Measurements from ENCODE around the gene OAS2. TPM values are rescaled to one million over a fixed set of nuclear protein-coding genes. Genes with fewer than 3 reads are reported as not detected.
"Not testable (repeated sequence)": the region's sequence is repeated elsewhere in the genome, so short reads cannot be mapped to it uniquely, and the experiment has no call there.

The OAS2 gene
- total and polyA plus RNA-seq, 4 experiments from 2014 or later = 25.5 to 77.4 (median 69.6) TPM

DNA sequence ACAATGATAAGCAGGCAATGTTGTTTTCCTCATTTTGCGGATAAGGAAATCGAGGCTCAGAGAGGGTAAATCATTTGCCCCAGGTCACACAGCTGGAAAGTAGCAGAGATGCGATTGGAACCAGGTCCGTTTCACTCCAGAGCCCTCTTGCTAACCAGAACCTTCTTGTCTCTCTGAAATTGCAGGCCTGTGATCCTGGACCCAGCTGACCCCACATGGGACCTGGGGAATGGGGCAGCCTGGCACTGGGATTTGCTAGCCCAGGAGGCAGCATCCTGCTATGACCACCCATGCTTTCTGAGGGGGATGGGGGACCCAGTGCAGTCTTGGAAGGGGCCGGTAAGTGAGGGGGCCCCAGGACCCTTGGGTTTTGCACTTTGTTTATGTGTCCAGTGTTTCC lies 30.6 kb upstream of the OAS2 start:
- ChIA-PET CTCF (ENCODE audit: partially characterized antibody) (no interaction called here), POLR2A (ENCODE audit: partially characterized antibody) (interaction anchor here (1.9 kb wide), 1 partner anchor 10 kb away, joined by 7 read pairs; the partner anchor contains the start of gene OAS3)
- H3K27ac ChIP-seq (ENCODE audit: low read depth, low read length) = no peak overlapping the region
- H3K4me3 ChIP-seq (ENCODE audit: low read length in 2 of 2) = no peak overlapping the region
- no peaks in the 10 kb centered on the region for H3K9me3 ChIP-seq (ENCODE audit: control insufficient read depth in 1 of 2, low read length in 2 of 2)
- peak overlapping the region in 1 of 7 donors; percentile 31 for H3K27ac Mint-ChIP-seq
- H3K27me3 Mint-ChIP-seq = no peaks in the 10 kb centered on the region
- no peak for DNase-seq
- intact Hi-C loops (cut with micrococcal nuclease) = no loop called here
- no peaks in the 10 kb centered on the region for H3K27me3 ChIP-seq (ENCODE audit: insufficient read depth, low read length)
- H3K4me3 Mint-ChIP-seq = no peak overlapping the region
- peaks cover 48% of the 10 kb centered on the region for H3K36me3 ChIP-seq (ENCODE audit: insufficient read depth, low read length)
- peaks cover 64 to 67% of the 10 kb centered on the region in 2 donors for H3K36me3 Mint-ChIP-seq
- peaks cover 0 to 5% (median 0%) of the 10 kb centered on the region in 4 donors for H3K4me1 Mint-ChIP-seq
- peaks cover 0 to 13% (median 2%) of the 10 kb centered on the region in 8 donors for H3K9me3 Mint-ChIP-seq
- no peaks in the 10 kb centered on the region for H3K4me1 ChIP-seq (ENCODE audit: insufficient read depth, low read length)

- no peak overlapping the region for H3K4me3 Mint-ChIP-seq
- Histone ChIP-seq H3K4me3 (ENCODE audit: low read length in 2 of 2) (no peak overlapping the region), H3K27ac (ENCODE audit: low read depth, low read length) (no peak overlapping the region), H3K4me1 (ENCODE audit: insufficient read depth, low read length) (no peaks in the 10 kb centered on the region), H3K27me3 (ENCODE audit: insufficient read depth, low read length) (no peaks in the 10 kb centered on the region), H3K36me3 (ENCODE audit: insufficient read depth, low read length) (peaks cover 48% of the 10 kb centered on the region), H3K9me3 (ENCODE audit: control insufficient read depth in 1 of 2, low read length in 2 of 2) (no peaks in the 10 kb centered on the region)
- peak overlapping the region in 1 of 7 donors; percentile 77 for H3K27ac Mint-ChIP-seq
- CTCF ChIA-PET (ENCODE audit: partially characterized antibody) = interaction anchor here (1.0 to 2.0 kb wide), 4 partner anchors 9 to 49 kb away, joined by 4 to 7 read pairs (median 5); no protein-coding TSS in a partner anchor
- H3K36me3 Mint-ChIP-seq = peaks cover 69 to 72% of the 10 kb centered on the region in 2 donors
- no peak for DNase-seq
- POLR2A ChIA-PET (ENCODE audit: partially characterized antibody) = interaction anchor here (1.0 to 1.9 kb wide), 2 partner anchors 11 to 29 kb away, joined by 3 to 7 read pairs; partner anchors contain the start of genes OAS2 and OAS3
- intact Hi-C loops (cut with micrococcal nuclease) = no loop called here
- peaks cover 0 to 7% (median 0%) of the 10 kb centered on the region in 4 donors for H3K4me1 Mint-ChIP-seq
- peaks cover 0 to 13% (median 4%) of the 10 kb centered on the region in 8 donors for H3K9me3 Mint-ChIP-seq
- H3K27me3 Mint-ChIP-seq = no peaks in the 10 kb centered on the region
Measured at GRCh38 chr12:112948806-112949205, 29.5 kb upstream of the OAS2 start.

DNA sequence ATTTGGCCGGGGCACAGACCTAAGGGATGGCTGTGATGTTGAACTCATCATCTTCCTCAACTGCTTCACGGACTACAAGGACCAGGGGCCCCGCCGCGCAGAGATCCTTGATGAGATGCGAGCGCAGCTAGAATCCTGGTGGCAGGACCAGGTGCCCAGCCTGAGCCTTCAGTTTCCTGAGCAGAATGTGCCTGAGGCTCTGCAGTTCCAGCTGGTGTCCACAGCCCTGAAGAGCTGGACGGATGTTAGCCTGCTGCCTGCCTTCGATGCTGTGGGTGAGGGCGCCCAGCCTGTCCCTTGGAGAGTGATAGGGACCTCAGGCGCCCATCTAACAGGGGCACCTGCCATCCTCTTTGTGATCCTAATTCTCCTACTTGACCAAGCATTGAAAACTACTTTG lies 27.6 kb upstream of the OAS2 start:
- DNase-seq = no peak
- no peaks in the 10 kb centered on the region for H3K9me3 ChIP-seq (ENCODE audit: control insufficient read depth in 1 of 2, low read length in 2 of 2)
- H3K4me1 ChIP-seq (ENCODE audit: insufficient read depth, low read length) = no peaks in the 10 kb centered on the region
- Mint-ChIP-seq H3K9me3 (peaks cover 0 to 13% (median 4%) of the 10 kb centered on the region in 8 donors), H3K4me1 (peaks cover 0 to 9% (median 7%) of the 10 kb centered on the region in 4 donors), H3K27me3 (no peaks in the 10 kb centered on the region), H3K36me3 (peaks cover 70 to 72% of the 10 kb centered on the region in 2 donors), H3K4me3 (no peak overlapping the region), H3K27ac (no peak overlapping the region)
- ChIA-PET CTCF (ENCODE audit: partially characterized antibody) (interaction anchor here (1.4 kb wide), 1 partner anchor 50 kb away, joined by 4 read pairs; no protein-coding TSS in a partner anchor), POLR2A (ENCODE audit: partially characterized antibody) (no interaction called here)
- H3K4me3 ChIP-seq (ENCODE audit: low read length in 2 of 2) = no peak overlapping the region
- H3K27ac ChIP-seq (ENCODE audit: low read depth, low read length) = no peak overlapping the region
- peaks cover 41% of the 10 kb centered on the region for H3K36me3 ChIP-seq (ENCODE audit: insufficient read depth, low read length)
- no peaks in the 10 kb centered on the region for H3K27me3 ChIP-seq (ENCODE audit: insufficient read depth, low read length)
- intact Hi-C loops (cut with micrococcal nuclease) = no loop called here

GRCh38 chr12:112957125-112957524 lies 21.2 kb upstream of the OAS2 start:
- Mint-ChIP-seq H3K4me1 (peaks cover 19 to 30% (median 22%) of the 10 kb centered on the region in 4 donors), H3K9me3 (peaks cover 0 to 19% (median 7%) of the 10 kb centered on the region in 8 donors), H3K36me3 (peaks cover 80 to 87% of the 10 kb centered on the region in 2 donors)
- H3K27ac ChIP-seq (ENCODE audit: low read depth, low read length); intact Hi-C loops (cut with micrococcal nuclease); H3K4me3 ChIP-seq (ENCODE audit: low read length in 2 of 2); H3K4me1 ChIP-seq (ENCODE audit: insufficient read depth, low read length); H3K27ac Mint-ChIP-seq; H3K4me3 Mint-ChIP-seq; POLR2A ChIA-PET (ENCODE audit: partially characterized antibody); H3K9me3 ChIP-seq (ENCODE audit: control insufficient read depth in 1 of 2, low read length in 2 of 2); H3K36me3 ChIP-seq (ENCODE audit: insufficient read depth, low read length); DNase-seq; H3K27me3 ChIP-seq (ENCODE audit: insufficient read depth, low read length); H3K27me3 Mint-ChIP-seq; CTCF ChIA-PET (ENCODE audit: partially characterized antibody): not testable (repeated sequence)

- no peak for DNase-seq
- peaks cover 0 to 12% (median 4%) of the 10 kb centered on the region in 8 donors for H3K9me3 Mint-ChIP-seq
- no peaks in the 10 kb centered on the region for H3K27me3 ChIP-seq (ENCODE audit: insufficient read depth, low read length)
- no peak overlapping the region for H3K4me3 Mint-ChIP-seq
- H3K4me3 ChIP-seq (ENCODE audit: low read length in 2 of 2) = no peak overlapping the region
- no peaks in the 10 kb centered on the region for H3K27me3 Mint-ChIP-seq
- peaks cover 47% of the 10 kb centered on the region for H3K36me3 ChIP-seq (ENCODE audit: insufficient read depth, low read length)
- ChIA-PET POLR2A (ENCODE audit: partially characterized antibody) (interaction anchor here (5.0 kb wide), 1 partner anchor 17 kb away, joined by 18 read pairs; the partner anchor contains the start of gene OAS2), CTCF (ENCODE audit: partially characterized antibody) (interaction anchor here (0.8 kb wide), 1 partner anchor 34 kb away, joined by 3 read pairs; no protein-coding TSS in a partner anchor)
- H3K4me1 Mint-ChIP-seq = peaks cover 9 to 25% (median 16%) of the 10 kb centered on the region in 4 donors
- peak overlapping the region in 2 of 7 donors; percentile 54 to 67 for H3K27ac Mint-ChIP-seq
- intact Hi-C loops (cut with micrococcal nuclease) = no loop called here
- no peak overlapping the region for H3K27ac ChIP-seq (ENCODE audit: low read depth, low read length)
- no peaks in the 10 kb centered on the region for H3K4me1 ChIP-seq (ENCODE audit: insufficient read depth, low read length)
- H3K36me3 Mint-ChIP-seq = peaks cover 81 to 90% of the 10 kb centered on the region in 2 donors
- H3K9me3 ChIP-seq (ENCODE audit: control insufficient read depth in 1 of 2, low read length in 2 of 2) = no peaks in the 10 kb centered on the region
Measured at GRCh38 chr12:112961074-112961473, 17.2 kb upstream of the OAS2 start.

- Histone ChIP-seq H3K4me3 (ENCODE audit: low read length in 2 of 2) (no peak overlapping the region), H3K9me3 (ENCODE audit: control insufficient read depth in 1 of 2, low read length in 2 of 2) (no peaks in the 10 kb centered on the region), H3K36me3 (ENCODE audit: insufficient read depth, low read length) (peaks cover 52% of the 10 kb centered on the region), H3K4me1 (ENCODE audit: insufficient read depth, low read length) (no peaks in the 10 kb centered on the region), H3K27me3 (ENCODE audit: insufficient read depth, low read length) (no peaks in the 10 kb centered on the region), H3K27ac (ENCODE audit: low read depth, low read length) (no peak overlapping the region)
- POLR2A ChIA-PET (ENCODE audit: partially characterized antibody) = interaction anchor here (5.0 kb wide), 1 partner anchor 17 kb away, joined by 18 read pairs; the partner anchor contains the start of gene OAS2
- H3K9me3 Mint-ChIP-seq = peaks cover 0 to 12% (median 4%) of the 10 kb centered on the region in 8 donors
- H3K4me3 Mint-ChIP-seq = no peak overlapping the region
- H3K27me3 Mint-ChIP-seq = no peaks in the 10 kb centered on the region
- DNase-seq = no peak
- intact Hi-C loops (cut with micrococcal nuclease) = no loop called here
- H3K27ac Mint-ChIP-seq = peak overlapping the region in 2 of 7 donors; percentile 54 to 67
- CTCF ChIA-PET (ENCODE audit: partially characterized antibody) = no interaction called here
- peaks cover 81 to 90% of the 10 kb centered on the region in 2 donors for H3K36me3 Mint-ChIP-seq
- peaks cover 6 to 21% (median 12%) of the 10 kb centered on the region in 4 donors for H3K4me1 Mint-ChIP-seq
Measured at GRCh38 chr12:112961536-112961935, 16.8 kb upstream of the OAS2 start.

- POLR2A ChIA-PET (ENCODE audit: partially characterized antibody) = interaction anchor here (5.0 kb wide), 1 partner anchor 16 kb away, joined by 18 read pairs; the partner anchor contains the start of gene OAS2
Measured at GRCh38 chr12:112962561-112962960, 15.8 kb upstream of the OAS2 start.

More at GRCh38 chr12:112962561-112962960, 15.8 kb upstream of the OAS2 start:
- Histone ChIP-seq H3K27me3 (ENCODE audit: insufficient read depth, low read length) (no peaks in the 10 kb centered on the region), H3K27ac (ENCODE audit: low read depth, low read length) (no peak overlapping the region), H3K9me3 (ENCODE audit: control insufficient read depth in 1 of 2, low read length in 2 of 2) (no peaks in the 10 kb centered on the region), H3K4me1 (ENCODE audit: insufficient read depth, low read length) (no peaks in the 10 kb centered on the region), H3K36me3 (ENCODE audit: insufficient read depth, low read length) (peaks cover 61% of the 10 kb centered on the region), H3K4me3 (ENCODE audit: low read length in 2 of 2) (no peak overlapping the region)
- CTCF ChIA-PET (ENCODE audit: partially characterized antibody) = interaction anchor here (1.3 kb wide), 1 partner anchor 31 kb away, joined by 3 read pairs; no protein-coding TSS in a partner anchor
- Mint-ChIP-seq H3K9me3 (peaks cover 0 to 12% (median 2%) of the 10 kb centered on the region in 8 donors), H3K27ac (no peak overlapping the region), H3K4me3 (no peak overlapping the region), H3K36me3 (peaks cover 77 to 87% of the 10 kb centered on the region in 2 donors), H3K4me1 (peaks cover 6 to 16% (median 11%) of the 10 kb centered on the region in 4 donors), H3K27me3 (no peaks in the 10 kb centered on the region)
- intact Hi-C loops (cut with micrococcal nuclease) = no loop called here
- DNase-seq = no peak

Data from CD4-positive, alpha-beta memory T cell (primary cell).